Progenitor cell of endocrine pancreas (in vitro differentiated cells): ENCODE results near the gene ADAM19. TPM values are rescaled to one million over a fixed set of nuclear protein-coding genes. Genes with fewer than 3 reads are reported as not detected.

Experiments used
- DNase-seq: peaks from one replicate; pipeline ENCODE4 v3.0.0; 2021; ENCODE audit warnings: low spot score; ENCODE audit not compliant: unreplicated experiment
- H3K27ac Mint-ChIP-seq: 2 replicates; pipeline ENCODE4 v1.8.0; 2021; ENCODE audit warnings: mild to moderate bottlenecking, moderate library complexity, mixed read lengths
- H3K27me3 Mint-ChIP-seq: 2 replicates; pipeline ENCODE4 v1.8.0; 2021; ENCODE audit warnings: mixed read lengths
- H3K36me3 Mint-ChIP-seq: 2 replicates; pipeline ENCODE4 v1.8.0; 2022; ENCODE audit warnings: mixed read lengths; ENCODE audit not compliant: insufficient read depth
- H3K4me1 Mint-ChIP-seq: 2 replicates; pipeline ENCODE4 v1.8.0; 2021; ENCODE audit warnings: low read depth, mixed read lengths
- H3K4me3 Mint-ChIP-seq: 2 replicates; pipeline ENCODE4 v1.8.0; 2021; ENCODE audit warnings: low read depth, mild to moderate bottlenecking, moderate library complexity, mixed read lengths
- H3K9me3 Mint-ChIP-seq: 2 replicates; pipeline ENCODE4 v1.8.0; 2021; ENCODE audit warnings: low read depth, mixed read lengths
- CTCF ChIP-seq: fragments of 200-600 bp; sonication (generic); IDR thresholded peaks from one replicate; pipeline ENCODE4 v1.5.0; 2021; ENCODE audit warnings: antibody characterized with exemption, mild to moderate bottlenecking; ENCODE audit not compliant: unreplicated experiment
- total RNA-seq: library from RNA; stranded (reverse); gene quantifications from 2 replicates; pipeline ENCODE4 v1.2.1, GENCODE V29; 2021

ADAM19 gene
- total RNA-seq, 1 donor from 2014 or later, result 13.4 TPM

GRCh38 chr5:157543825-157544622 lies 31.6 kb downstream of the ADAM19 start:
- H3K27me3 Mint-ChIP-seq, result peaks cover 3% of the 10 kb centered on the region
- peaks cover 6% of the 10 kb centered on the region for H3K9me3 Mint-ChIP-seq
- H3K4me3 Mint-ChIP-seq, result no peak overlapping the region
- peaks cover 12% of the 10 kb centered on the region for H3K4me1 Mint-ChIP-seq
- no peak for DNase-seq
- no peak for TF ChIP-seq CTCF
- H3K36me3 Mint-ChIP-seq, result peaks cover 3% of the 10 kb centered on the region
- no peak overlapping the region for H3K27ac Mint-ChIP-seq

- no peaks in the 10 kb centered on the region for H3K9me3 Mint-ChIP-seq
- H3K4me3 Mint-ChIP-seq, result no peak overlapping the region
- H3K36me3 Mint-ChIP-seq, result no peaks in the 10 kb centered on the region
- DNase-seq, result no peak
- peaks cover 10% of the 10 kb centered on the region for H3K4me1 Mint-ChIP-seq
- H3K27me3 Mint-ChIP-seq, result peaks cover 3% of the 10 kb centered on the region
- no peak for TF ChIP-seq CTCF
- no peak overlapping the region for H3K27ac Mint-ChIP-seq
Observed at GRCh38 chr5:157542282-157543000, 33.1 kb downstream of the ADAM19 start.

- no peak for TF ChIP-seq CTCF
- no peak overlapping the region for H3K4me3 Mint-ChIP-seq
Observed at GRCh38 chr5:157541447-157542118, 34.0 kb downstream of the ADAM19 start.

GRCh38 chr5:157540707-157541446 lies 34.7 kb downstream of the ADAM19 start:
- no peak overlapping the region for H3K27ac Mint-ChIP-seq
- DNase-seq, result no peak
- H3K4me1 Mint-ChIP-seq, result peaks cover 8% of the 10 kb centered on the region
- H3K4me3 Mint-ChIP-seq, result no peak overlapping the region
- no peak for TF ChIP-seq CTCF
- peaks cover 3% of the 10 kb centered on the region for H3K27me3 Mint-ChIP-seq
- peaks cover 5% of the 10 kb centered on the region for H3K36me3 Mint-ChIP-seq
- no peaks in the 10 kb centered on the region for H3K9me3 Mint-ChIP-seq

More at GRCh38 chr5:157541447-157542118, 34.0 kb downstream of the ADAM19 start:
- H3K9me3 Mint-ChIP-seq, result no peaks in the 10 kb centered on the region
- no peak for DNase-seq
- peaks cover 4% of the 10 kb centered on the region for H3K36me3 Mint-ChIP-seq
- H3K27me3 Mint-ChIP-seq, result peaks cover 3% of the 10 kb centered on the region
- no peak overlapping the region for H3K27ac Mint-ChIP-seq
- peaks cover 10% of the 10 kb centered on the region for H3K4me1 Mint-ChIP-seq
